Measurements from ENCODE around the gene SCG3.

DNA sequence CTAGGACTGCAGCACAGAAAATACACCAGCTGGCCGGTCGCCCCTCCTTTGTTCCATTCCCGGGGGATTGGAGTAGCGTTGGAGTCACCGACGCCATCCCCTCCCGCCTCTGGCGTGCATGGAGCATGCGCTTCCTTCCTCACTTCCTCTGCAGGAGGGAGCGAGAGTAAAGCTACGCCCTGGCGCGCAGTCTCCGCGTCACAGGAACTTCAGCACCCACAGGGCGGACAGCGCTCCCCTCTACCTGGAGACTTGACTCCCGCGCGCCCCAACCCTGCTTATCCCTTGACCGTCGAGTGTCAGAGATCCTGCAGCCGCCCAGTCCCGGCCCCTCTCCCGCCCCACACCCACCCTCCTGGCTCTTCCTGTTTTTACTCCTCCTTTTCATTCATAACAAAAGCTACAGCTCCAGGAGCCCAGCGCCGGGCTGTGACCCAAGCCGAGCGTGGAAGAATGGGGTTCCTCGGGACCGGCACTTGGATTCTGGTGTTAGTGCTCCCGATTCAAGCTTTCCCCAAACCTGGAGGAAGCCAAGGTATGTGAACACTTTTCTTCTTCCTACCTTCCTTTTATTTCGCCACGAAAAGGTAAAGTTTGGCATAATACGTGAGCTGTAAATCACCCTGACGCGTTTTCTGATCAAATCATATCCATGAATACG lies at the start of gene SCG3:
- no peak for TF ChIP-seq POLR2AphosphoS5 (IDR thresholded peaks at IDR 0.05; ENCODE audit: low read depth, low read length)
- TF ChIP-seq POLR2A (IDR thresholded peaks at IDR 0.05; ENCODE audit: low read depth, low read length): no peak

Data from GM12891 (cell line).